Memory B cell (primary cell): Measurements from ENCODE around the gene TMEM255B.
A peak's percentile ranks its signal among the peaks of the same experiment; 100 is the strongest.
"Not testable (repeated sequence)": the region's sequence is repeated elsewhere in the genome, so short reads cannot be mapped to it uniquely, and the experiment has no call there.

ENCODE experiments used
- ATAC-seq: fragments of 150-1000 bp; cut with Tn5 transposase; 2 replicates; pipeline ENCODE4 v1.10.0; 2021; ENCODE audit warnings: low read depth, mild to moderate bottlenecking, moderate library complexity
- DNase-seq, 2 donors: peaks; one replicate each; pipeline ENCODE4 v3.0.0; 2022; ENCODE audit warnings: low spot score in 2 of 2
- H3K27ac Mint-ChIP-seq: one replicate; pipeline ENCODE4 v1.8.0; 2022; ENCODE audit warnings: mild to moderate bottlenecking, moderate library complexity, mixed read lengths
- H3K27me3 Mint-ChIP-seq: one replicate; pipeline ENCODE4 v1.8.0; 2022; ENCODE audit warnings: mixed read lengths
- H3K36me3 Mint-ChIP-seq: one replicate; pipeline ENCODE4 v1.8.0; 2022; ENCODE audit warnings: mild to moderate bottlenecking, mixed read lengths
- H3K4me1 Mint-ChIP-seq: one replicate; pipeline ENCODE4 v1.8.0; 2022; ENCODE audit warnings: mixed read lengths
- H3K4me3 Mint-ChIP-seq: one replicate; pipeline ENCODE4 v1.8.0; 2022; ENCODE audit warnings: mild to moderate bottlenecking, moderate library complexity, mixed read lengths
- H3K9me3 Mint-ChIP-seq: one replicate; pipeline ENCODE4 v1.8.0; 2022; ENCODE audit warnings: mixed read lengths

Gene TMEM255B

DNA sequence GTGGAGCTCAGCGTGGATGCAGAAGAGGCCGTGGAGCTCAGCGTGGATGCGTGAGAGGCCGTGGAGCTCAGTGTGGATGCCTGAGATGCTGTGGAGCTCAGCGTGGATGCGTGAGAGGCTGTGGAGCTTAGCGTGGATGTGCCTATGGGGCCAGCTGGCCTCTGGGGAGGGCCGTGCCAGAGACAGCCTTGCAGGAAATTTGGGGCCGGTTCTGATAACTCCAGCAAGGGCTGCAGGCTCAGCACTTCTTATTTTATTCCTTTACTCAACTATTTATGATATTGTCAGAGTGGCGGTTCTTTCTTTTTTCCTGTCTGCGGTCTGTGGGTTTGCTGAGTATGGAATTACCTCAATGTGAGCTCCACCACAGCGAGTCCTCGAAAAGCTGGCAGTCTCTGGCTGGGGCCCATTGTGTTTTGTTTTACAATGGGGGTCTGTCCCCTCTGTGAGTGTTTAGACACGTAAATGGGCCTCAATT, 17.8 kb upstream of the TMEM255B start:
- DNase-seq: no peak
- no peak overlapping the region for H3K4me3 Mint-ChIP-seq
- no peak overlapping the region for H3K27ac Mint-ChIP-seq
- no peaks in the 10 kb centered on the region for H3K9me3 Mint-ChIP-seq
- peaks cover 2% of the 10 kb centered on the region for H3K36me3 Mint-ChIP-seq
- H3K4me1 Mint-ChIP-seq: peaks cover 3% of the 10 kb centered on the region
- H3K27me3 Mint-ChIP-seq: peaks cover 23% of the 10 kb centered on the region
- ATAC-seq: no peak

DNA sequence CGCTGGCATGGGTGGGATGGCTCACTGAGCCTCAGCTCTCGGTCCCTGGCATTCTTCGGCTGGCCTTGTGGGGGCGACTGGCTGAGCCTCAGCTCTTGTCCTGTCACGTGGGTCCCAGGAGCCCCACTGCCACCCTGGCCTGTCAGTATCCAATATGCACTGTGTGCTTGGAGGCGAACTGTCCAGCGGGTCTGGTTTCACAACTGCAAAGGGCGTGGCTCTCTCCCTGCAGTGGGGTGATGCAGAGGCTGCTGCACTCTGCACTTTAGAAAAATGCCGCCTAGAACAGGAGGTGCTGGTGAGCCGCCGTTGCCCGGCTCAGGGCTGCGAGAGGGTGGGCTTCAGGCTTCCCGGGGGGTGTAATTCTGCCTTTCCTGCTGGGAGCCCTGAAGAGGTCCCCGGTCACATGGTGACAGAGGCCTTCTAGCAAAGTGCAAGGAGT, 17.0 kb upstream of the TMEM255B start:
- no peak overlapping the region for H3K4me3 Mint-ChIP-seq
- ATAC-seq: peak; percentile 49
- H3K36me3 Mint-ChIP-seq: peaks cover 2% of the 10 kb centered on the region
- no peaks in the 10 kb centered on the region for H3K9me3 Mint-ChIP-seq
- H3K4me1 Mint-ChIP-seq: peaks cover 3% of the 10 kb centered on the region
- no peak for DNase-seq
- peaks cover 23% of the 10 kb centered on the region for H3K27me3 Mint-ChIP-seq
- no peak overlapping the region for H3K27ac Mint-ChIP-seq

GRCh38 chr13:113742445-113743120, 16.4 kb upstream of the TMEM255B start:
- H3K9me3 Mint-ChIP-seq: no peaks in the 10 kb centered on the region
- no peak for DNase-seq
- H3K4me1 Mint-ChIP-seq: peaks cover 3% of the 10 kb centered on the region
- H3K27ac Mint-ChIP-seq: no peak overlapping the region
- peaks cover 23% of the 10 kb centered on the region for H3K27me3 Mint-ChIP-seq
- no peak overlapping the region for H3K4me3 Mint-ChIP-seq
- H3K36me3 Mint-ChIP-seq: peaks cover 2% of the 10 kb centered on the region
- ATAC-seq: no peak

- peaks cover 3% of the 10 kb centered on the region for H3K4me1 Mint-ChIP-seq
- DNase-seq (no peak), ATAC-seq (no peak)
- peaks cover 20% of the 10 kb centered on the region for H3K27me3 Mint-ChIP-seq
- H3K9me3 Mint-ChIP-seq: no peaks in the 10 kb centered on the region
- no peaks in the 10 kb centered on the region for H3K36me3 Mint-ChIP-seq
- H3K27ac Mint-ChIP-seq: no peak overlapping the region
- no peak overlapping the region for H3K4me3 Mint-ChIP-seq
Observed at GRCh38 chr13:113743366-113744195, 15.4 kb upstream of the TMEM255B start.

DNA sequence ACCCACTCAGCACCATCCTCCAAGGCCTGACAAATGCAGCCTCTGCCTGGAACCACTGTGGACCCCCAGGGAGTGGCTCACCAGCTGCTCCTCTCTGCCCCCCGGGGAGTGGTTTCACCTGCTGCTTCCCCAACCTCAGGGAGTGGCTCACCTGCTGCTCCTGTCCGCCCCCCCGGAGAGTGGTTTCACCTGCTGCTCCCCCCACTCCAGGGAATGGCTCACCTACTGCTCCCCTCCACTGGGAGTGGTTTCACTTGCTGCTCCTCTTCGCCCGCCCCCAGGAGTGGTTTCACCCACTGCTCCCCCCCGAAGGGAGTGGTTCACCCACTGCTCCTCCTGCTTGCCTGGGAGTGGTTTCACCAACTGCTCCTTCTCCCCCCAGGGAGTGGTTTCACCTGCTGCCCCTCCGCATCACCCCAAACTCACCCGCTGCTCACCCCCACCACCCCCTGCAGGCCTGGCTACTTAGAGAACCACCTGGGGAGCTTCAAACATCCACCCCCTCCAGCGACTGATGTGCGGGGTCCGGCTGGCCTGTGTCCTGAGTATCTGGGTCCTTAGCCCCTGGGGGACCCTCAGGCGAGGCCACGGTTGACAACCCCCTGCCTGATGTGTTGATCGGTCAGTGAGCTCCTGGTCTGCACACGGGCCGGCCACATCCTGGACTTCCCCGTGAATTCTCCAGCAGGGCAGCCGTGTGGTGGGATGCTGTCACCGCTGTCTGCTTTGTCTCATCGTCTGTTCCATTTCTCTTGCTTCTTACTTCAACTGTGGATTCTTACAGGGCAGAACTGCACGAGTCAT, 14.6 kb upstream of the TMEM255B start:
- no peak for DNase-seq
- Mint-ChIP-seq H3K27me3 (peaks cover 20% of the 10 kb centered on the region), H3K36me3 (no peaks in the 10 kb centered on the region), H3K4me1 (peaks cover 3% of the 10 kb centered on the region), H3K4me3 (no peak overlapping the region), H3K27ac (no peak overlapping the region), H3K9me3 (no peaks in the 10 kb centered on the region)
- ATAC-seq: no peak

- peaks cover 3% of the 10 kb centered on the region for H3K4me1 Mint-ChIP-seq
- DNase-seq: no peak
Observed at GRCh38 chr13:113745059-113745458, 14.0 kb upstream of the TMEM255B start.

DNA sequence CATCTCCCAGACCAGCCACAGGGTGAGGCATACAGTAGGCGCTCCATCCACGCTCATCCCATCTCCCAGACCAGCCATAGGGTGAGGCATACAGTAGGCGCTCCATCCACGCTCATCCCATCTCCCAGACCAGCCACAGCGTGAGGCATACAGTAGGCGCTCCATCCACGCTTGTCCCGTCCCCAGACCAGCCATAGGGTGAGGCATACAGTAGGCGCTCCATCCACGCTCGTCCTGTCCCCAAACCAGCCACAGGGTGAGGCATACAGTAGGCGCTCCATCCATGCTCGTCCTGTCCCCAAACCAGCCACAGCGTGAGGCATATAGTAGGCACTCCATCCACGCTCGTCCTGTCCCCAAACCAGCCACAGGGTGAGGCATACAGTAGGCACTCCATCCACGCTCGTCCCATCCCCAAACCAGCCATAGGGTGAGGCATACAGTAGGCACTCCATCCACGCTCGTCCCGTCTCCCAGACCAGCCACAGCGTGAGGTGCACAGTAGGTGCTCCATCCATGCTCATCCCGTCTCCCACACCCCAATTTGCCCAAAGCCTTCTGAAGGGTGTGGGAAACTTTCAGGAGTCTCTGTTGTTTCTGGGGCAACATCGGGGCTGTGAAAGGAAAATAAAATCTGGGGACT, 13.4 kb upstream of the TMEM255B start:
- not testable (repeated sequence) for H3K27ac Mint-ChIP-seq, H3K9me3 Mint-ChIP-seq, ATAC-seq, H3K36me3 Mint-ChIP-seq, H3K4me3 Mint-ChIP-seq, DNase-seq, H3K4me1 Mint-ChIP-seq
- peaks cover 10% of the 10 kb centered on the region for H3K27me3 Mint-ChIP-seq

More at GRCh38 chr13:113745059-113745458, 14.0 kb upstream of the TMEM255B start:
- H3K27ac Mint-ChIP-seq: no peak overlapping the region
- no peak overlapping the region for H3K4me3 Mint-ChIP-seq
- H3K27me3 Mint-ChIP-seq: peaks cover 14% of the 10 kb centered on the region
- no peak for ATAC-seq
- no peaks in the 10 kb centered on the region for H3K9me3 Mint-ChIP-seq
- no peaks in the 10 kb centered on the region for H3K36me3 Mint-ChIP-seq

DNA sequence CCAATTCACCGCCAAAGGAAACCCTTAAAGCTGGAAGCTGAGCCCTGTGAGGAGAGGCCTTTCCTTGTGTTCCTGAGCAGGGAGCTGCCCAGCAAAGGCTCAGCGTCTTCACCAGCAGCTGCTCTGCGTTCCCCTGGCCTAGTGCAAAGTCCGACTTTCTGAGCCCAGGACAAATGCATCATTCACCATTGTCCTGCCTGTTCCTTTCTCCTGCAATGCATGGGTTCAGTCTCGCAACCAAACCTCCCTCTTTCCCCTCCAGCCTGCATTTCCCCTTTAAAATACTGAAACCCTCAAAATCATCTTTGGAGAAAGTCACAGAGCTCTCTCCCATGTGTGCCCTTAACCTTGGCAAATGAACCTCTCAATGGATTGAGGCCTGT, 12.9 kb upstream of the TMEM255B start:
- H3K9me3 Mint-ChIP-seq: peaks cover 1% of the 10 kb centered on the region
- DNase-seq (no peak), ATAC-seq (no peak)
- peaks cover 6% of the 10 kb centered on the region for H3K4me1 Mint-ChIP-seq
- H3K27me3 Mint-ChIP-seq: peaks cover 8% of the 10 kb centered on the region
- no peak overlapping the region for H3K27ac Mint-ChIP-seq
- H3K4me3 Mint-ChIP-seq: no peak overlapping the region
- no peaks in the 10 kb centered on the region for H3K36me3 Mint-ChIP-seq

GRCh38 chr13:113746671-113747070, 12.4 kb upstream of the TMEM255B start:
- Mint-ChIP-seq H3K4me1 (peaks cover 3% of the 10 kb centered on the region), H3K36me3 (no peaks in the 10 kb centered on the region), H3K27ac (no peak overlapping the region), H3K27me3 (peaks cover 8% of the 10 kb centered on the region), H3K4me3 (no peak overlapping the region), H3K9me3 (peaks cover 1% of the 10 kb centered on the region)
- no peak for ATAC-seq
- no peak for DNase-seq

DNA sequence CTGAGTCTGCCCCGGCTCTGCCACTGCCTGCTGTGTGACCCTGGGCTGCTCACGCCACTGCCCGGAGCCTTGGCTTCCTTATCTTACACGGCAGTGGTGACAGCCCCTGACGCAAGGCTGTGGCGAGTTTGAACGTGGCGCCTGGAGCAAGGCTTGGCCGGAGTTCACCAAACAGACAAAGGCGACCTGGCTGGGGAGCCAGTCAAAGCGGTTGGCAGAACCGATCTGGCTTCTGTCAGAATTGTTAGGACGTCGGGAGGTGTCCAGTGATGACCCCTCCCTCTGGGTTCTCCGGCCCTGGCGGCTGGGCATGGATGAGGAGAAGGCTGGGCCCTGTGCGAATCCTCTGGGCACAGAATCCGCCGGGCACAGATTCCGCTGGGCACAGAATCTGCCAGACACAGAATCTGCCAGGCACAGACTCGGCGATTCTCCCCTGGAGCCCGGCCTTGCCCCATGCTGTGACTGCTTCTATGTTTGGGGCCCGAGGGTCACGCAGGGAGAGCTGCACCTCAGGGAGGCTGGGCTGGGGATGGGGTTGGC, 11.7 kb upstream of the TMEM255B start:
- Mint-ChIP-seq H3K36me3 (no peaks in the 10 kb centered on the region), H3K27ac (no peak overlapping the region), H3K4me3 (no peak overlapping the region), H3K27me3 (peaks cover 8% of the 10 kb centered on the region), H3K4me1 (peaks cover 3% of the 10 kb centered on the region), H3K9me3 (peaks cover 1% of the 10 kb centered on the region)
- DNase-seq (no peak), ATAC-seq (no peak)

GRCh38 chr13:113748101-113748861, 10.7 kb upstream of the TMEM255B start:
- Mint-ChIP-seq H3K9me3 (peaks cover 1% of the 10 kb centered on the region), H3K27me3 (peaks cover 6% of the 10 kb centered on the region), H3K4me1 (peaks cover 3% of the 10 kb centered on the region), H3K36me3 (no peaks in the 10 kb centered on the region), H3K27ac (no peak overlapping the region), H3K4me3 (no peak overlapping the region)
- no peak for DNase-seq
- no peak for ATAC-seq

- Mint-ChIP-seq H3K27me3 (peaks cover 4% of the 10 kb centered on the region), H3K4me1 (peaks cover 3% of the 10 kb centered on the region), H3K9me3 (peaks cover 1% of the 10 kb centered on the region), H3K27ac (no peak overlapping the region), H3K4me3 (no peak overlapping the region), H3K36me3 (no peaks in the 10 kb centered on the region)
- DNase-seq (no peak), ATAC-seq (no peak)
Observed at GRCh38 chr13:113748862-113749451, 10.1 kb upstream of the TMEM255B start.
